ENCODE measurements around the gene AP1G1. TPM values are rescaled to one million over a fixed set of nuclear protein-coding genes. Genes with fewer than 3 reads are reported as not detected.

The AP1G1 gene
- total RNA-seq (ENCODE audit: unreplicated experiment) = 104 TPM
- long read RNA-seq, full-length matches to known transcripts = 2 of 9 reads
- long read RNA-seq, partial matches to known transcripts = 1 of 9 reads
- long read RNA-seq, other reads (novel, unspliced or antisense) = 6 of 9 reads

GRCh38 chr16:71808593-71809459, at the start of gene AP1G1:
TSS of gene AP1G1 (minus strand) at chr16:71808834. CDS start at chr16:71789479, 19,355 bp downstream.
- H3K36me3 Mint-ChIP-seq (ENCODE audit: low read depth, unreplicated experiment) = peaks cover 5% of the 10 kb centered on the region
- H3K27ac Mint-ChIP-seq (ENCODE audit: unreplicated experiment) = peak within 1 kb of the TSS; percentile 100
- H3K27me3 Mint-ChIP-seq (ENCODE audit: unreplicated experiment) = peaks cover 9% of the 10 kb centered on the region
- no peaks in the 10 kb centered on the region for H3K9me3 Mint-ChIP-seq (ENCODE audit: unreplicated experiment)
- TF ChIP-seq CTCF (IDR thresholded peaks at IDR 0.05; ENCODE audit: unreplicated experiment) = no peak
- peak; percentile 83 for DNase-seq (ENCODE audit: low spot score)
- peaks cover 12% of the 10 kb centered on the region for H3K4me1 Mint-ChIP-seq (ENCODE audit: unreplicated experiment)
- peak within 1 kb of the TSS; percentile 99 for H3K4me3 Mint-ChIP-seq (ENCODE audit: unreplicated experiment)

GRCh38 chr16:71855937-71856662, 47.5 kb upstream of the AP1G1 start:
- Mint-ChIP-seq H3K4me3 (ENCODE audit: unreplicated experiment) (no peak overlapping the region), H3K27me3 (ENCODE audit: unreplicated experiment) (peaks cover 4% of the 10 kb centered on the region), H3K4me1 (ENCODE audit: unreplicated experiment) (peaks cover 6% of the 10 kb centered on the region), H3K9me3 (ENCODE audit: unreplicated experiment) (no peaks in the 10 kb centered on the region), H3K36me3 (ENCODE audit: low read depth, unreplicated experiment) (peaks cover 24% of the 10 kb centered on the region), H3K27ac (ENCODE audit: unreplicated experiment) (no peak overlapping the region)
- no peak for TF ChIP-seq CTCF (IDR thresholded peaks at IDR 0.05; ENCODE audit: unreplicated experiment)
- DNase-seq (ENCODE audit: low spot score) = no peak

GRCh38 chr16:71854369-71854948, 45.8 kb upstream of the AP1G1 start:
- no peak overlapping the region for H3K4me3 Mint-ChIP-seq (ENCODE audit: unreplicated experiment)
- H3K27me3 Mint-ChIP-seq (ENCODE audit: unreplicated experiment) = peaks cover 5% of the 10 kb centered on the region
- no peak overlapping the region for H3K27ac Mint-ChIP-seq (ENCODE audit: unreplicated experiment)
- peaks cover 28% of the 10 kb centered on the region for H3K36me3 Mint-ChIP-seq (ENCODE audit: low read depth, unreplicated experiment)
- no peaks in the 10 kb centered on the region for H3K9me3 Mint-ChIP-seq (ENCODE audit: unreplicated experiment)
- TF ChIP-seq CTCF (IDR thresholded peaks at IDR 0.05; ENCODE audit: unreplicated experiment) = no peak
- peaks cover 1% of the 10 kb centered on the region for H3K4me1 Mint-ChIP-seq (ENCODE audit: unreplicated experiment)
- no peak for DNase-seq (ENCODE audit: low spot score)

- H3K9me3 Mint-ChIP-seq (ENCODE audit: unreplicated experiment) = no peaks in the 10 kb centered on the region
- peak overlapping the region; percentile 36 for H3K27ac Mint-ChIP-seq (ENCODE audit: unreplicated experiment)
Measured at GRCh38 chr16:71853413-71853812, 44.8 kb upstream of the AP1G1 start.

More at GRCh38 chr16:71853413-71853812, 44.8 kb upstream of the AP1G1 start:
- Mint-ChIP-seq H3K4me1 (ENCODE audit: unreplicated experiment) (no peaks in the 10 kb centered on the region), H3K4me3 (ENCODE audit: unreplicated experiment) (no peak overlapping the region), H3K36me3 (ENCODE audit: low read depth, unreplicated experiment) (peaks cover 27% of the 10 kb centered on the region), H3K27me3 (ENCODE audit: unreplicated experiment) (peaks cover 7% of the 10 kb centered on the region)
- TF ChIP-seq CTCF (IDR thresholded peaks at IDR 0.05; ENCODE audit: unreplicated experiment) = no peak
- no peak for DNase-seq (ENCODE audit: low spot score)
